ENCODE data around the gene MAGI3.

The MAGI3 gene

DNA sequence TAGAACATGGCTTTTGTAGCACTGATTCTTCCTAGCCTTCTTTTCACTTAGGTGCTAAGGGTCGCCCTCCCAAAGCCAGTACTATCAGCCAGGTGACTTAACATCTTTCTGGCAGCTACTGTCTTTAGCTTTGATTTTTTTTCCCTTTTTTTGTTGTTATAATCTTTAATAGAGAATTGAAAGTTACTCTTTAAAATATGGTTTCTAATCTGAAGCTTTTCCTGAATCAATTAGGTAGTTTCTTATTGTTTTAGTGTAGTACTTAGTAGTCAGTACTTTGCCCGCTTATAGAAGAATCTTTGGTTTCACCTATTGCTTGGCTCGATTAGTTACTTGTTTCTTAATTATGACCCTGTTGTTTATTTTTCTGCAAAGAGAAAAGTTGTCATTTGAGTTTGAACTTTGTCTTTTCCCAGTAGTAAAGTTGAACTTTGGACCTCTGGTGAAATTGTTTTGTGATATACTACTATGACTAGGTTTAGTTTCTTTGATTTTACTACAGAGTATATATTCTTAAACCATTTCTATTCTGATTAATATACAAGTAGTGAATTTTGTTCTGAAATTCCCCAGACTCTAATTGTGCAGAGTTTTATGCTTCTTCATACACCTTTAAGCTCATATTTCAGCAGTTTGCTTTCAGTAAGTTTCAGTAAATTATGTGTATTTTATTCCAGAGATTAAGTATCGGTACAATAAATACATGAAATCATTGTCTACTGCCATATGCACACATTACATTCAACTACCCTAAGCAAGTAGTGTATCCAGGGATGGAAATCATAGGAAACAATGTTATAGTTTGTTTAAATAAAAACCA lies 3.9 kb downstream of the MAGI3 start:
- no peaks in the 10 kb centered on the region for H3K27me3 ChIP-seq (replicated peaks; ENCODE audit: control insufficient read depth, insufficient read depth, low read length)
- DNase-seq (ENCODE audit: extremely low read depth, insufficient read length): no peak
- no peak overlapping the region for H3K4me3 ChIP-seq (replicated peaks; ENCODE audit: low read depth, low read length)
- TF ChIP-seq, protein P1, sequence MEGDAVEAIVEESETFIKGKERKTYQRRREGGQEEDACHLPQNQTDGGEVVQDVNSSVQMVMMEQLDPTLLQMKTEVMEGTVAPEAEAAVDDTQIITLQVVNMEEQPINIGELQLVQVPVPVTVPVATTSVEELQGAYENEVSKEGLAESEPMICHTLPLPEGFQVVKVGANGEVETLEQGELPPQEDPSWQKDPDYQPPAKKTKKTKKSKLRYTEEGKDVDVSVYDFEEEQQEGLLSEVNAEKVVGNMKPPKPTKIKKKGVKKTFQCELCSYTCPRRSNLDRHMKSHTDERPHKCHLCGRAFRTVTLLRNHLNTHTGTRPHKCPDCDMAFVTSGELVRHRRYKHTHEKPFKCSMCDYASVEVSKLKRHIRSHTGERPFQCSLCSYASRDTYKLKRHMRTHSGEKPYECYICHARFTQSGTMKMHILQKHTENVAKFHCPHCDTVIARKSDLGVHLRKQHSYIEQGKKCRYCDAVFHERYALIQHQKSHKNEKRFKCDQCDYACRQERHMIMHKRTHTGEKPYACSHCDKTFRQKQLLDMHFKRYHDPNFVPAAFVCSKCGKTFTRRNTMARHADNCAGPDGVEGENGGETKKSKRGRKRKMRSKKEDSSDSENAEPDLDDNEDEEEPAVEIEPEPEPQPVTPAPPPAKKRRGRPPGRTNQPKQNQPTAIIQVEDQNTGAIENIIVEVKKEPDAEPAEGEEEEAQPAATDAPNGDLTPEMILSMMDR (IDR thresholded peaks at IDR 0.05; ENCODE audit: insufficient read depth, low read length, poor library complexity, severe bottlenecking): no peak
- H3K36me3 ChIP-seq (ENCODE audit: control insufficient read depth, insufficient read depth, low read length): no peaks in the 10 kb centered on the region

DNA sequence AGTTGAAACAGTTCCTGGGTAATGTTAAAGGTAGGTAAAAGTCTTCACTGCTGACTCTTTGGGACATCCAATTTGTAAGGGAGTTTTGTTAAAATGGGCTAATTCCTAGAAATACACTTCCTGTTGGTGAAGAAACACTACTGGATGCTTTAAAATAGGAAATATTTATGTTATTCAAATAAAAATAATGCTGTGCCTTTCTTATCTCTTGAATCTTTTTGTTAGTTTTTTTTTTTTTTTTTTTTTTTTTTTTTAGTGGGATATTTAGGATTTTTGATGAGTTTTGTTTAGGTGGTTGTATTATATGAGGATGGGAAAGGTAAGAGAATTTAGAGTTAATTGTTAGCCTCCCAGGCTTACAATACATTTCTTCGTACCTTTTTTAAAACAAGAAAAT lies 4.5 kb downstream of the MAGI3 start:
- Histone ChIP-seq H3K36me3 (ENCODE audit: control insufficient read depth, insufficient read depth, low read length) (no peaks in the 10 kb centered on the region), H3K4me3 (replicated peaks; ENCODE audit: low read depth, low read length) (no peak overlapping the region), H3K27me3 (replicated peaks; ENCODE audit: control insufficient read depth, insufficient read depth, low read length) (no peaks in the 10 kb centered on the region)
- no peak for DNase-seq (ENCODE audit: extremely low read depth, insufficient read length)
- TF ChIP-seq, protein P1 (IDR thresholded peaks at IDR 0.05; ENCODE audit: insufficient read depth, low read length, poor library complexity, severe bottlenecking): no peak

DNA sequence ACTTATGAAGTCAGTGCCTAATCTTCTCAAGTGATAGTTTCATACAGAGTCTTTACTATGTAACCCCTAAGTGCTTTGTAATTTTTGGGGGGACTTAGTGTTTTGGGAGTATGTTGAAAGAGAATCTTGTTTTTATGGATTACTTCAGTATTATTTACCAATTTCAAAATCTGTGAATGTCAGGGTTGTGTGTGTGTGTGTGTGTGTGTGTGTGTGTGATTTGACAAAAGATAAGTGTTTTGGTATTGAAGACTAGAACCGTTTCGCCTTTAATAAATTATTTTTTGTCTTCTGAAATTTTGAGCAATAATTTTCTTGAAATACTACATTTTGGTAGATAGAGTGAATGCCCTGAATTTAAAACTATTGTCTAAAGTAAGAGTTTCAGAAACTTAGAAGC lies 5.8 kb downstream of the MAGI3 start:
- TF ChIP-seq, protein P1 (IDR thresholded peaks at IDR 0.05; ENCODE audit: insufficient read depth, low read length, poor library complexity, severe bottlenecking): no peak
- H3K27me3 ChIP-seq (replicated peaks; ENCODE audit: control insufficient read depth, insufficient read depth, low read length): no peaks in the 10 kb centered on the region
- no peak overlapping the region for H3K4me3 ChIP-seq (replicated peaks; ENCODE audit: low read depth, low read length)
- H3K36me3 ChIP-seq (ENCODE audit: control insufficient read depth, insufficient read depth, low read length): no peaks in the 10 kb centered on the region
- DNase-seq (ENCODE audit: extremely low read depth, insufficient read length): no peak

DNA sequence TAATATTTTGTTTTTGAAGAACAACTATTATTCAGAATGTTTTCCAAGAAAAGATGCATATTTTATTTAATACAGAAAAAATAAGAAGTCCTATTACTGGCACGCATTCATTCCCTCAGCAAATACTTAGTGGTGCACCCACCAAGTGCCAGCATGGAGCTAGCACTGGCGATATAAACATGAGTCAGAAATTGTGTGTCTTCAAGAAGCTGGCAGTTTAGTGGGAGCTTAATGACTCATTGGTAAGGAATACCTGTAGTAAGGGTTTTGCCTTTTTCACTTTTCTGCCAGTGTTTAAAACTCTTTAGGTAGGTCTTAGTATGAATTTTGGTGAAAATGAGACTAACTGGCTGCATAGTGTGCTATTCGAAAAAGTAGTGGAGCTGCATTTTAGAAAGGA lies 6.3 kb downstream of the MAGI3 start:
- Histone ChIP-seq H3K27me3 (replicated peaks; ENCODE audit: control insufficient read depth, insufficient read depth, low read length) (no peaks in the 10 kb centered on the region), H3K36me3 (ENCODE audit: control insufficient read depth, insufficient read depth, low read length) (no peaks in the 10 kb centered on the region), H3K4me3 (replicated peaks; ENCODE audit: low read depth, low read length) (no peak overlapping the region)
- TF ChIP-seq, protein P1 (IDR thresholded peaks at IDR 0.05; ENCODE audit: insufficient read depth, low read length, poor library complexity, severe bottlenecking): no peak
- no peak for DNase-seq (ENCODE audit: extremely low read depth, insufficient read length)

DNA sequence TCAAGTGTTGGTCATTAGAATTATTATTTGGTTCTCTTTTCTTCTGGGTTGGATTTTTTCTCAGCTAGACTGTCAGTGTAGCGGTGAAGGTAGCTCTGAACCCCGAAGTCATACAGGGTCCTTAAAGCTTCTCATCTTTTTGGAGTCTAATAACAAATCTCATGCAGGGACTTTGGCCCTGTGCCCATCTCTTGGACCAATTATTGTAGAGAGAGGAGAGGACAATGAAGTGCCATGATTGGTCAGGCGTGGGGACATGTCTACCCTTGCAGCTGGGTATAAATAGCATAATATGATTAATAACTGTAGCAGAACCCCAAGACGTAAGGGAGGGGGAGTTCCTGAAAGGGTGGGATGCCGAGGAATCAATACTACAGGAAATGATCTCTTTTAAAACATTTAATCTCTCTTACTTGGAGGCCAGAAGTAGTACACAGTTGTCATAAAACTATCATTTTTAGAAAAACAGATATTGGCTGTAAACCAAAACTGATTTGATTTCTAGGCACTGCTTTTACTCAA lies 8.8 kb downstream of the MAGI3 start:
- DNase-seq (ENCODE audit: extremely low read depth, insufficient read length): no peak
- TF ChIP-seq, protein P1 (IDR thresholded peaks at IDR 0.05; ENCODE audit: insufficient read depth, low read length, poor library complexity, severe bottlenecking): no peak
- no peak overlapping the region for H3K4me3 ChIP-seq (replicated peaks; ENCODE audit: low read depth, low read length)

More for the DNA sequence above, 8.8 kb downstream of the MAGI3 start:
- Histone ChIP-seq H3K27me3 (replicated peaks; ENCODE audit: control insufficient read depth, insufficient read depth, low read length) (no peaks in the 10 kb centered on the region), H3K36me3 (ENCODE audit: control insufficient read depth, insufficient read depth, low read length) (no peaks in the 10 kb centered on the region)
